GM18907 (cell line): ENCODE measurements around the gene WNT9B.
"Not testable (repeated sequence)": the region's sequence is repeated elsewhere in the genome, so short reads cannot be mapped to it uniquely, and the experiment has no call there.

Source experiments
- ATAC-seq: cut with Tn5 transposase; IDR thresholded peaks from one replicate; pipeline ENCODE4 v1.9.1; 2021; ENCODE audit warnings: mild to moderate bottlenecking, moderate library complexity; ENCODE audit not compliant: unreplicated experiment

WNT9B gene

DNA sequence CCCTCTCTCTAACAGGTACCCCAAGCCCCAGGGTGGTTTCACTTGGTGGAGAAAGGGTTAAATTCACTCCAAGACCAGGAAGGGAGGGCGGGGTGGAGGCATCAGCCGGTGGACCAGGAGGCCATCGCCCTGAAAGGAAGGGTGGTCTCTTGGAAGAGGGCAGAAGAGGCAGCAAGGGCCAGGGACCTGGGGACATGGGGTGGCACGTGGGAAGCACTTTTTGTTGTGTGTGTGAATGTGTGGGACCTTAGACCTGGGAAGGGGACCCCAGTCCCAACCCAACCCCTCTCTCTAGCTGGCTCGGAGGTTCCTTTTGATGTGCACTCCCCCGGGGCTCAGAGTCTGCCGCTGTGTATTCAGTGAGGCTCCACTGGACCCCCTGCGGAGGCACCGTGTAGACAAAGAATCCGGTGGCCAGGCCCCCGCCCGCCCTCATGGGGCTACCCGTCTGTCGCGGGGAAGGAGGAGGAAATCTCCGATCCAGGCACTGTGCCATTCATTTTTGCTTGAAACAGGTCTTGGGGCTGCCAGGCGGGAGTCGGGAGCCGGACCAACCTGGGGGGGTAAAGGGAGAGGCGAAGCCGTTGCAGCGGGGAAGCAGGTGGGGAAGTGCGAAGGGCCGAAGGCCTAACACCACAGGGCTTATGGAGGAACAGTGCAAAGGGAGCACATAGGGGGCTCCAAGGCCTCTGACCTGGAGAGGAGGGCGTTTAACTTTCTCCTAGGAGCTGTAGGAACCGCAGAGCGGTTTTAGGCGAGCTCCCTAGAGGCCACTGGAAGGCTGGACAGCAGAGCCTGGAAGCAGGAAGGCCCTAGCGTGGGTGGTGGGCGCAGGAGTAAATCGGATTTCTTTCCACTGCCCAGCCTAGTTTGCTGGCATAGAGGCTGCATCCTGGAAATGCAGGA is 29.6 kb upstream of the WNT9B start:
- no peak for ATAC-seq

DNA sequence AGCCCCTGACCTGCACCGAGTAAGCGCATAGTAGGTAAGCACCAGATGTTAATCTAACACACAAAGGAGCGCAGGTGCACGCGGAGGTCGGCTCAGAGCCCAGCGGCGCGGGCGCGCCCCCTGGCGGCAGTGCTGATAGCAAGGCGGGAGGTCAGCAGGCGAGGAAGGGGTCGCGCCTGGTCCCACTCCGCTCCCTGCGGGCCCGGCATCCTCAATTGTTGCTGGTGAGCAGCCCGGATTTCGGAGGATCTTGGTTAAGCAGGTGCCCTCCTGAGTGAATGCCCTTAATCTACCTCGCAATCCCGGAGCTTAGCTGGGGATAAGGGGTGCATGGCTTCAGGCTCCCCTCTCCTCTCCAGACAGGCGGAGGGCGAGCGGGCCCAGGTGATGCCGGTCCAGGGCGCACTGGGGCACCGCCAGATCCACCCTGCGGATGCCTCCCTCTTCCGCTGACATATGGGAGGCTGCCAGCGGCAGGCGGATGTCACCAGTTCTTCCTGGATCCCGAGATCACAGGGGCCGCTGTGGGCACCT is 28.9 kb upstream of the WNT9B start:
- no peak for ATAC-seq

DNA sequence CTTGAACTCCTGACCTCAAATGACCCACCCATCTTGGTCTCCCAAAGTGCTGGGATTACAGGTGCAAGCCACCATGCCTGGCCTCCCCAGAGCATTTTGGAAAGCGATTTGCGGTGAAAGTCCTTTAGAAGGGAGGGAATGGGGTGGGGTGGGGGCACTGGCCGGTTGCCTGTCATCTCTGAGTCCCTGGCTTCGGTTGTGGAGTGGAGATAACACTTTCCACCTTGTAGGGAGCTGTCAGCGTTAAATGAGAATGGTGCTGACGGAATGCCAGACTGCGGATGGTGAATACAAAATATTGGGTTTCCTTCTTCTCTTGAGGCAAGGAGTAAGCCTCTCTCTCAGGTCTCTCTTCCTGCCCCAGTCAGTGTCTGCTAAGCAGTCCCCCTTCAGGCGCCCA is 27.7 kb upstream of the WNT9B start:
- ATAC-seq = no peak

DNA sequence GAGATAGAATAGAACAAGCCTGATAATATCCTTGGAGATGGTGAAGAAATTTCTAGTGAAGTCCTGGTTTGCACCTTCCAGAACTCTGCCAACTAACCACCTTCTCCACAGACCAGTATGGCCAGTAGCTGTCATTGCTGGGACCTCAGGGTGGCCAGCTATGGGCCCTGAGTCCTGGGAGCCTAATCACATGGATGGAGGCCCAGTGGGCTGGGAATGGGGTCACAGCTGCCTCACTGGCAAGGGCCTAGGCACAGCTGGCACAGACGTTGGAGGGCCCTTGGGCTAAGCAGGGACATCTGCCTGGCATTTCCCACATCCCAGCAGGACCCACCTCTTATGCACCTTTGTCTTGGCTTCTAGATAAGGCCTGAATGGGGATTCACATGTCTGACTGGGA is 25.3 kb upstream of the WNT9B start:
- no peak for ATAC-seq

DNA sequence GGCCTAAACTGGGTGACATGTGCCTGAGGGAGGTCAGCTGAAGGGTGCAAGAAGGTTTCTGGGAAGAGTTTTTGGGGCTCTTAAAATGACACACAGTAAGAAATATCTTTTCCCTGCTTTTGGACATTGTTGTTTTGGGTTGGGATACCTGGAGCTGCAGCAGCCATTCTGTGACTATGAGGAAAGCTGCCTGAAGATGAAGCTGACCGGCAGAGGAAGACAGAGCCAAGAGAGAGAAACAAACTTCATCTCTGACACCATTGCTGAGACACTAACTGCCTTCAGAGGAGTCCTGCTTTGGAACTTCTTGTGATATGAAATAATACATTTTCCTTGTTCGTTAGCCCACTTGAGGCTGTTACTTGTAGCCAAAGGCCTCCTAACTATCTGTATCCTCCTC is 24.1 kb upstream of the WNT9B start:
- no peak for ATAC-seq

DNA sequence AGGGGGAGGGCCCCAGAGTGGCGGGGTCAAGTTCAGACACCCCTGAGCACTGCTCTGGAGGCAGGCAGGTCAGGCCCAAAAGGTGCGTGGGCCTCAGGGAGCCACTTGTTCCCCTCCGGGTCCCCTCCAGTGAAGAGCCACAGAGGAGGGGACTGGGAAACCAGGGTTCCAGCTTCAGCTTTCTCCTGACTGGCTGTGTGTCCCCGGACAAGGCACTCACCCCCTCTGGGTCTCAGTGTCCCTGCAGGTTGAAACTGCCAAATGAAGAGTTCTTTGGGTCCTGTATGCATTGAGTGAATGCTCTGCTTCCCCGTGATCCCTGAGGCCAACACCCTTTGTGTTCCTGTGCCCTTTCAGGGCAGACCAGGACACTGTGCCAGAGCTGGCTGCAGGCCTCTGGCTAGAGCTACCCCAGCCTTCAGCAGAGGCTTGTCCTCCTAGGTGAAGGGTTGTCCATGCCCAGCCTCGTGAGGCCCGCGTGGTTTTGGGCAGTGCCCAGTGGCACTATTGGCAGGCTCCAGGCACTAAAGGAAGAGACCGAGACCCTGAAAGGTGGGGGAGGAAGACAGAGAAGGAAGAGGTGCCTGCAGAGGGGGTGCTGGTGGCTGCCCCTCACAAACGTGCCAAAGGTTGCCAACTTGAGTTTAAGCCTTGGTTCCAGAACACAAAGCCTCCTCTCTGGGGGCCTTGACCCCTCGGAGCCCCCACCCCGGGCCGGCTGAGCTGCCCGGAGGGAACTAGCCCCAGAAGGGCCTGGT is 19.6 kb upstream of the WNT9B start:
- no peak for ATAC-seq

DNA sequence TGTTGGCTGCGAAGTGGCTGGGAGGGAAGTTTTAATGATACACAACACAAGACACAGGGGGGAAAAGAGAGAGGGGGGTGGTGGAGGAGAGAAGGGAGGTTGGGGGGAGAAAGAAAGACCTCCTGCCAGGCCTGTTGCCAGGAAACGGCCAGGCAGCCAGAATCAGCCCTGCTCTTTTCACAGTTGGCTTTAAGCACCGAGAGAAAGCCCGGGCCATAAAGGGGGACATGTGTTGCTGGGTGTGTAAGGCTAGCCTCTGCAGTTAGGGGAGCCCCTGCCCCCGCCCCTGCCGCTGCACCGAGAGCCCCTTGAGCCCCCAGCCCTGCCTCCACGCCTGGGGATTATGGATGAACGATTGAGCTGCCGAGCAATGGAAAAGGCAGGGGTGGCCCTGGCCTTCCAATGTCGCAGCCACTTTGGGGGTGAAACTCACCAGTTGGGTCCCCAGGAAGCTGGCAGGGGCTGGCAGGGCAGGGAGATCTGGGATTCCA is 19.0 kb upstream of the WNT9B start:
- ATAC-seq = no peak

DNA sequence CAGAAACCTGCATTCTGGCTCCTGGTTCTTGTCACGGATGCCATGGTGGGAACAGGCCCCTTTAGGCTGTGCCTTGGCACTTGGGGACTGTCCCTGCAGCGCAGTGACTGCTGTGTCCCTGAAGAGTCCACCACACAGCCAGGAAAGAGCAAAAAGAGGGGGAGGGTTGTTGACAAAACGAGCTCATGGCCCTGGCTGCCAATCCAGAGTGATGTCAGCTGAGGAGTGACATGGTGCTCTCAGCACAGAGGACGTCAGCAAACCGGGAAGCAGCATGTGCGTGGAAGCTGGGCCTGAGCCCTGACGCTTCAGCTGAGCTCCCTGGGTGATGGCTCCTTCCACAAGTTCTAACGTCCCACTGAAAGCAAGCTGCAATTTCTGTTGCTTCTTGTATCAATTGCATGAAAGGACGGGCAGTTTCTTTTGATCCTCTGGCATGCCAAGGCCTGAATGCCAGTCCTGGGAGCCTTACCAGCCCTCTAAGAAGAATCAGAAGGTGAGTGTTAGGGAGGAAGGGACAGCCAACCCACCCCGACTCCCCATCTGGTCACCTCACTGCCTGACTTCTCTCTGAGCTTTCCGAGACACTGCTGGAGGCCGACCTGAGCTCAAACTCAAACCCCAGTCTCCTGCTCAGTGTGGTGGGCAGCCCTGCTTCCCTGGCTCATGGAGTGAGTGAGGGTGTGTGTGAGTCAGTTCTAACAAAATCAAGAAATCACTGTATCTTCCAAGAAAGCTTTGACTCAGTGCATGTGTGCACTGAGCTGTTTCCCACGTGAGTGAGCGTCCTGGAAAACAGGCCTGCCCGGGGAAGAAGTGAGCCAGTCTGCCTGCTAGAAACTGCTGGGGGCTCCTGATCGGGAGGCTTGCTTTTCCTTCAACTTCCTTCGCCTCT is 18.2 kb upstream of the WNT9B start:
- ATAC-seq = no peak

DNA sequence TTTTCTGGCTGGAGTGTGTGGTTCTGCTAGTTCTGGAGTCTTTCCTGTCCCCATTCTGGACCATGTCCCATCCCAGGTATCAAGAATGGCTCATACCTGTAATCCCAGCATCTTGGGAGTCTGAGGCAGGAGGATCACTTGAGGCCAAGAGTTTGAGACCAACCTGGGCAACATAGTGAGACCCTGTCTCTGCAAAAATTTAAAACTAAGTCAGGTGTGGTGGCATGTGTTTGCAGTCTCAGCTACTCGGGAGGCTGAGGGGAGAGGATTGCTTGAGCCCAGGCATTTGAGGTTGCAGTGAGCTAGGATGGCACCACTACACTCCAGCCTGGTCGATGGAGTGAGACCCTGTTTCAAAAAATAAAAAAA is 17.6 kb upstream of the WNT9B start:
- no peak for ATAC-seq

DNA sequence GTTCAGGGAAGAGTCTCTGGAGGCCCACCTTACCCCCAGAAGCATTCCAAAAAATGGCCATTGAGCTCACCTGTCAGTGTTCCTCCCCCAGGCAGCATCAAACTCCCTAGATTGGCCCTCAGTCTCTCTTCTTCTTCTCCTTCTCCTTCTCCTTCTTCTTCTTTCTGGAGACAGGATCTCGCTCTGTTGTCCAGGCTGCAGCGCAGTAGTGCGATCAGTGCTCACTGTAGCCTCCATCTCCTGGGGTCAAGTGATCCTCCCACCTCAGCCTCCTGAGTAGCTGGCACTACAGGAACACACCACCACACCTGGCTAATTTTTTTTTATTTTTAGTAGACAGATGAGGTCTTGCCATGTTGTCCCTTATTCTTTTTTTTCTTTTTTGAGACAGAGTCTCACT is 16.5 kb upstream of the WNT9B start:
- ATAC-seq = no peak

DNA sequence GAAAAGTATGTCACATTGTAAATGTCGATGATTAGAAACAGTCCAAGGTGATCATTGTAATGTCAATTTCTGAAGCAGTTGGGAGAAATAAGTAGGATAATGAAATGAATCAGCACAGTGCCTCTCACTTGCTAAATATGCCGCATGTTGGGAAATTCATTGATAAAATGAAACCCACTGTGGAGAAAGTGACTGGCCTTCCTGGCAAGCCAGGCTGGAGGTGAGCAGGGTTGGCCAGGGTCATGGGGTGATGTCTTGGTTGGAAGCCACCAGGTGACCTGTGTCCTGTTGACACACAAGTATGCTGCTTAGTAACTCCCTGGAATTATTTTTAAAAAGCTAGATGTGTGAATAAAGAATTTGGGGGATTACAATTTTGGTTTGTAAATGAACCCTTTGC is 14.9 kb upstream of the WNT9B start:
- ATAC-seq = no peak

DNA sequence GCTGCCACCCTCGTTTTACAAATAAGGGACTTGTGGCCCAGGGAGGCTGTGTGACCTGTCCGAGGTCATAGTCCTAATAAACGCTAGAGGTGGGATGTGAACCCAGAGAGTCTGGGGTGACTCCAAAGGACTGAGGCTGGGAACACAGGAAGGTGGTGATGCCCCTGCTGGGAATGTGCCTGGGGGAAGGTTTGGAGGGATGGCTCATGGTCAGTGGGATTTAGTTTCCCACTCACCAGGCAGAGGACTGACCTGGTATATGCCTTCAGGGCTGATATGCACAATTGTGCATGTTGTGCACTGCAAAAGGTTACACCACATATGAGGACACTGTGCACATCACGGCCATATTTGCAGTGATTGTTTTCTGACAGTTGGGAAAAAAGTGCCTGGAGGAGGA is 13.9 kb upstream of the WNT9B start:
- ATAC-seq = no peak

DNA sequence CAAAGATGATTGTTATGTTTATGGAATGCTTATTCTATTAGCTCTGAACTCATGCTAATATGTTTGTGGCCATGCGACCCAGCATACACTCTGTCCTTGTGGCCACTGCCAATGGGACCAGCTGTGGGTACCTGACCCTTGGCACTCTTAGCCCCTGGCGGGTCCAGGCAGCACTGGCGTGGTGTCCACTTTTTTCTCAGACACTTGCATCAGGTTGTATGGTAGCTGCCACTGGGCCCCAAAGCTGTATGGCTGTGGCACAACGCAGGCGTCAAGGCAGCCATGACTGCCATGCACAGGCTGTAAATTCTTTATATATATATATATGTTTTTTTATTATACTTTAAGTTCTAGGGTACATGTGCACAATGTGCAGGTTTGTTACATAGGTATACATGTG is 12.2 kb upstream of the WNT9B start:
- ATAC-seq = no peak

DNA sequence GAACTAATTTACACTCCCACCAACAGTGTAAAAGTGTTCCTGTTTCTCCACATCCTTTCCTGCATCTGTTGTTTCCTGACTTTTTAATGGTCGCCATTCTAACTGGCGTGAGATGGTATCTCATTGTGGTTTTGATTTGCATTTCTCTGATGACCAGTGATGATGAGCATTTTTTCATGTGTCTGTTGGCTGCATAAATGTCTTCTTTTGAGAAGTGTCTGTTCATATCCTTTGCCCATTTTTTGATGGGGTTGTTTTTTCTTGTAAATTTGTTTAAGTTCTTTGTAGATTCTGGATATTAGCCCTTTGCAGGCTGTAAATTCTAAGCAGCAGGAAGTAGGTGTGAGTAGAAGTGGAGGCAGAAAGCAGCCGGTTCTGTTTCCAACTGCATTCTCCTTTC is 10.8 kb upstream of the WNT9B start:
- not testable (repeated sequence) for ATAC-seq

DNA sequence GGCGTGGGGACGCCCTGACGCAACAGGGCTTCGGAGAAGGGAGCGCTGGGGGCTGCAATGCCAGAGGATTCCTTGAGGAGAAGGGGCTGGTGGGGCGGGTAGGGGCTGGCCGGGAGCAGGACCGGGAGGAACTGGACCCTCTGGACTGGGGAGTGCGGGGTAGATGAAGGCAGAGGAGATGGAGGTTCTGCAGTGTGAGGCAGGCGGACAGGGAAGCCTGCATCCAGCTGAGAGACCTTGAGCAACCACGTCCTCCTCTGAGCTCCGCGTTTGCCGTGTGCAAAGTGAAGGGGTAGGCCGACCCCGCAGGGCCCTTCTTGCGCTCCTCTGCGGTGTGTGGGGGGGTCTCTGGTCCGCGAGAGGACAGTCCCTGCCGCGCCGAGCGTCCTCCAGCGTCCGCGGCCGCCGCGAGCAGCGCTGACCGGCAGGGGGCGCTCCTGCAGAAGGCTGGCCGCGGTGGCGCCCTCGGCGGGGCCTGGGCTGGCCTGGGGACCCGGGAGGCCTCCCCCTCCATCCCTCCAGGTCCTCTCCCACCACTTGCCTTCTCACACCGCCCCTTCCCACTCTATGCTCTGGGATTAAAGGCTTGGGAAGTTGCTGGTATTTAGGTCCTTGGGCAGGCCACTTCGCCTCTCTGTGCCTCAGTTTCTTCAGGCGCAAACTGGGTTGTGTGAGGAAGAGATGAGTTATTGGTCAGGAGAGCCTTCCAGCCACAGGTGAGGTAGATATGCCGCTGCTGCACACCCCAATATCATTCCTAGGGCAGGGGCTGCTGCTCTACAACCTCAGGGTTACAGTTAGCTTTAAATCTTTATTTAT is 9.6 kb upstream of the WNT9B start:
- no peak for ATAC-seq

DNA sequence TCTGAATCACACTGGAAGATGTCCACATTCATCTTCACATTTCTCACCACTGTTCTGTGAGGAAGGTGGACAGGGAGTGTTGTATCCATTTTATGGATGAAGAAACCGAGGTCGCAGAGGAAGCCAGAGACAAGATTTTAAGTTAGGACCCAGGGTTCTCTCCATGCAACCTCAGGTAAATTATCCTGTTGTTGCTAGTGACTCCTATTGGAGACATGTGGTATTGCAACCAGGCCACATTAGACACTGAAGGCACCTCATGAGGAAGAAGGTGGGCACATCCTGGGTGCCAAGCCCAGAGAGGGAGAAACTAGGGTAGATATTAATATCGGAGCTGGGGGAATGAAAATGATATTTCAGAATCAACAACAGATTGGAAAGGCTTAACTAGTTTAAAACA is 8.5 kb upstream of the WNT9B start:
- no peak for ATAC-seq

DNA sequence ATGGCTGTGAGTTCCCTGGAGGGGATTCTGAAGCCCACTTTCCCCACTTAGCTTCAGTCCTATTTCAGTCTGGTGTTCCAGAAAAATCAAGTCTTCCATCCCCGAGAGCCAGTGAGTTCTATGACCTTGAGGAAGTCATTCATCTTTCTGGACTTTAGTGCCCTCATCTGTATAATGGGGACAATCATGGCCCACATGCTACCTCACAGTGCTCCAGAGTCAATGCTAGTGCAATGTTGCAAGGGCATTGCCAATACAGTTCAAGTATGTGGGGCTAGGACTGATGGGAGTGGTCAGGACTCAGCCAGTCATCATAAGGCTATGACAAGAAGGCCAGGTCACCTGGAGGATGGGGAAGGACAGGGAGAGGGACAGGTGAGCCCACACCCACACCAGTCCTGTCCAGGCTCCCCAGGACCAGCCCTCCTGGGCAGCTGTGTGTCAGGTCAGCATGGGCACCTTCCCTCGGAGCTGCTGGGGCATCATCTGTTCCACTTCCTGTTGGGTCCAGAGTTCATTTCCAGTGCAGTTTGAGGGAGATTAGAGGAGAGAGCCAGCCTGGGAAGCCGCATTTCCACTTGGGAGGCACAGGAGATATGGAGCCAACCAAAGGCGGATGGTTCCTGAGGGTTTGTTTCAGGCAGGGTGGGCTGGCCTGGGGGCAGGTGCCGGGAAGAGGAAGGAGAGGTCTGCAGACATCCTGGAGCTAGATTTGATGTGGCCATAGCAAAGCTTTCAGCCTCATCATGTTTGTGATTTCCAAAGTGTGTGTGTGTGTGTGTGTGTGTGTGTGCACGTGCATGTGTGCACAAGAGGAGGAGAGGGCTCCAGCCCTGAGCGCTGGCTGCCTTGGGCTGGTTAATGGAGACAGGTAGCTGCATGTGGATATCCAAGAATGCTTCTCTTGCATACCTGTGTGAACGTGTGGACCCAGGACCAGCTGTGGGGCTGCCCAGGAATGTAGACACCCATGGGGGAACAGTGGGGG is 3.9 kb upstream of the WNT9B start:
- ATAC-seq = no peak

DNA sequence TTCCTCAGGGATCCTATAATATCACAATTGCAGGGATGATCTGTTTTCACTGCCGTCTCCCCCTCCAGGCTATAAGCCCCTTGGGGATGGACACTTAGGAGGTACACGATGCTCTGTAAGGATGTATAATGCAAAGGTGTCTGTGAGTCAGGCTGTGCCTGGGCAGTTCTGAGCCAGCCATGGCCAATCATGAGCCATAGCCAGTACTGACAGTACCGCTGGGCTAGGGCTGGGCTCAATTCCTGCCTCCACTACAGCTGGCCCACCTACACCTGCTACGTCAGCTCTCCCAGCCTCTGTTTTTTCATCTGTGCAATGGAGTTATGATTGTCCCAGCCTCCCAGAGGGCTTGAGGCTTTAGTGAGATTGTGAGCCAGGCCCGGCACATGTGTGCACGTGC is 2.8 kb upstream of the WNT9B start:
- no peak for ATAC-seq

DNA sequence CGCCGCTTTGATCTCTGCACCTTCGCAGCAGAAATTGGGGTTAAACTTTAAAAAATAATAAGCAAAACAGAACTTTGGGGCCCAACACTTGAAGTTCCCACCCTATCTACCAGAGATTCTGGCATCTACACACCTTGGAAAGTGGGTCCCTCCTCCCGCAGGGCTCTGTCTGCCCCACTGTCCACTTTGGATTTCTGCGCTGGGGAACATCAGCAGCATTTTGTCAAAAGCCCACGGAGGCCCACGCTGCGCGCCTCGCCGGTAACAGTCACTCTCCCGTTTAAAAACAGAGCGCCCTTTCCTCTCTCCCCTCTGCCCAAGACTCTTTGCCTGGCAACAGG is 725 bp upstream of the WNT9B start:
- ATAC-seq = no peak
